ENCODE results near the gene ADRM1. TPM values are rescaled to one million over a fixed set of nuclear protein-coding genes. Genes with fewer than 3 reads are reported as not detected.

Gene ADRM1
- total RNA-seq, 1 donor from 2014 or later = 171 TPM

DNA sequence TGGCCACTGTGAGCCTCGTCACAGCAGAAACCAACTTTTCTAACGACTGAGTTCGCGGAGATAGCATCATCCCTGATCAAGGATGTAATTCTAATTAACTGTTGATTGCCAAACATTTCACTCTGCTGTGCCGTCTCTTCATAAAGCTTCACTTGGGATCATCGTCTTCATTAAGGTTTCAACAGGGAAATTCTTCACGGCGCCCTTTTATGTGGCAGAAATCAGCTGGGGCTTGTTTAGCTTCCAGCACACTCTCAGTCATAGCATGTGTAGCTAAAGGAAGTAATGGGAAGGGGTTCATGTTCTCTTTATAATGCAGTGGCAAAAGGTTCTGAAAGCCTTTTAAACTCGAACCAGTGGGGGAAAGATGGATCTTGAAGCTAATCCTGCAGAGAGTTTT lies 8.9 kb upstream of the ADRM1 start:
- H3K36me3 Mint-ChIP-seq (ENCODE audit: low read depth) = peaks cover 16% of the 10 kb centered on the region
- H3K27ac Mint-ChIP-seq = no peak overlapping the region
- DNase-seq (ENCODE audit: low spot score) = no peak
- H3K4me1 Mint-ChIP-seq (ENCODE audit: low read depth) = no peaks in the 10 kb centered on the region
- no peaks in the 10 kb centered on the region for H3K9me3 Mint-ChIP-seq
- intact Hi-C loops (cut with micrococcal nuclease) = no loop called here
- H3K27me3 Mint-ChIP-seq (ENCODE audit: low read depth) = no peaks in the 10 kb centered on the region
- H3K4me3 Mint-ChIP-seq (ENCODE audit: low read depth) = no peak overlapping the region

DNA sequence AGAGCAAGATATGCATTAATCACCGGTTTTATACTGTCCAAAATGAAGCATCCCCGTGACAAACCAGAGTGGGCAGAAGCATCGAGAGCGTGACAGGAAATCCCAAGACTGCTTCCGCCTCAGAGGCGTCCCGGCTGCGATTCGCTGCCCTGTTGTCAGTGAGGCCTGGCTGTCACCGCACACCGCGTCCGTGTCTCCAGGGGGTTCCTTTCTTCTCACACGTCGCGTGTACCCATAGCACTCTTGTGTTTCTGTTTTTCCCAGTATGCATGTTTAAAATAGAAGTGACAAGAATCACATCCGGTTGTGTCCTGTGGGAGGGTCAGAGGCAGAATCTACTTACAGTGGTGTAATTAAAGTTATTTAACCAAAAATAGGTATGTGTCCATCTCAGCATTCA lies 8.3 kb upstream of the ADRM1 start:
- no peak for DNase-seq (ENCODE audit: low spot score)
- Mint-ChIP-seq H3K4me3 (ENCODE audit: low read depth) (no peak overlapping the region), H3K4me1 (ENCODE audit: low read depth) (no peaks in the 10 kb centered on the region), H3K9me3 (no peaks in the 10 kb centered on the region), H3K27me3 (ENCODE audit: low read depth) (no peaks in the 10 kb centered on the region), H3K36me3 (ENCODE audit: low read depth) (peaks cover 16% of the 10 kb centered on the region), H3K27ac (no peak overlapping the region)
- intact Hi-C loops (cut with micrococcal nuclease) = no loop called here

DNA sequence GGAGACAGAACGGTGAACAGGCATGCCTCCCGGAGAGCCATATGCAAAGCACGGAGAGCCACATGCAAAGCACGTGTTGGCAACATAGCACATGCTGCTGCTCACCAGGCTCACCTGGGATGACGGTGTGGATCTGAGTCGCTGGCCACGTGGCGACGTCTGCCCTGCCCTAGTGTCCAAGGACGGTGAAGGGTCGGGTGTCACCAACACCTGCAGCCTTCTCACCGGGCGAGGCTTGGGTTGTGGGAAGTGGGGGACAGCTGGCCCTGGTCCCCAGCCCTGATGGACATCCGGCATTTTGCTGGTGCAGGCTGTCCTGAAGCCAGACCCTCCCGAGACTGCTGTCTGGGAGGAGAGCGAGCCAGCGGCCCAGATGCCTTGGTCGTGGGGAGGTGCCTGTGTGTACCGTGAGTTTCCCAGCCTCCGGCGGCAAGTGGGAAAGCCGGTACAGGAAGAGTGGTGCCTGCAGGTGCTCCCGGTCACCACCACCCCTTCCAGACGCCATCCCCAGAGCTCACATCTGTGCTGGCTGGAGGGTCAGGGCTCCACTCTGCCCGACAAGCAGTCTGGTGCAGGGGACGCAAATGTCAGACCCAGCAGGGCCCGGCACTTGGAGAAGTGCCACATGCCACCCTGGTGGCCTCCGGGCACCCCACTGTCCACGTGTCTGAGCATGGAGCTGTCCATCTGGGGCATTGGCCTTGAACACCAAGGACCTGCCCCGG lies 5.9 kb upstream of the ADRM1 start:
- DNase-seq (ENCODE audit: low spot score) = no peak
- no peak overlapping the region for H3K4me3 Mint-ChIP-seq (ENCODE audit: low read depth)
- H3K27ac Mint-ChIP-seq = no peak overlapping the region
- intact Hi-C loops (cut with micrococcal nuclease) = no loop called here
- H3K36me3 Mint-ChIP-seq (ENCODE audit: low read depth) = peaks cover 16% of the 10 kb centered on the region
- H3K4me1 Mint-ChIP-seq (ENCODE audit: low read depth) = peaks cover 2% of the 10 kb centered on the region
- no peaks in the 10 kb centered on the region for H3K27me3 Mint-ChIP-seq (ENCODE audit: low read depth)
- no peaks in the 10 kb centered on the region for H3K9me3 Mint-ChIP-seq

DNA sequence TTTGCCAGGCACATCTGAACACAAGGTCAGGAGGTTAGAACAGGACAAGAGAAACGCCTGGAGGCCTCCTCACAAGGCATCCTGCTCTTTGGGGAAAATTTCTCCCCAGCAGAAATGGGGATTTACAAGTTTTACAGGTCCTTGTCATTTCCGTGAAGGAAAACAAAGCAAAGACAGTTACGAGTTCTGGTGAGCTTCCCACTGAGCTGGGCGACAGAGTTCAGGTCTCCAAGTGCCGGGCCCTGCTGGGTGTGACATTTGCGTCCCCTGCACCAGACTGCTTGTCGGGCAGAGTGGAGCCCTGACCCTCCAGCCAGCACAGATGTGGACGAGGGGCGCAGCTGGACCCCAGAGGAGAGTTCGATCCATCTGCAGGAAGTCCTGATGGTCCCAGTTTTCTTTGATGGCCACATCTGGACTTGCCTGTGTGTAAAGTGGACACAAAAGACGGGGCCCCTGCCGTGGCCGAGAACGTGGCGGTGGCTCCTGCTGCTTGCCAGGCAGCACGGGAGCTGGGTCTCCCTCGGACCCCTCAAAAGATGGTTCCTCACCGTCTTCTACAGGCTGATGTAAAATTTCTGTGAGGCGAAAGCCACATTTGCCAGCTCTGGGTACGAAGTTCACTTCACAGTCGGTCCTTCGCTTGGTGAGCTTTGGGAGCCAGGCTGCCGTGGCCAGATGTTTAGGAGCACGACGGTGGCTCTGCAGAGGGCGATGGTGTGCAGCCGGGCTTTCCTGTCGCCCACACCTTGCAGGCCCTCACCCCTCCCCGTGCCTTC lies 5.2 kb upstream of the ADRM1 start:
- intact Hi-C loops (cut with micrococcal nuclease) = no loop called here
- H3K4me1 Mint-ChIP-seq (ENCODE audit: low read depth) = peaks cover 2% of the 10 kb centered on the region
- peaks cover 12% of the 10 kb centered on the region for H3K36me3 Mint-ChIP-seq (ENCODE audit: low read depth)
- no peaks in the 10 kb centered on the region for H3K27me3 Mint-ChIP-seq (ENCODE audit: low read depth)
- H3K9me3 Mint-ChIP-seq = no peaks in the 10 kb centered on the region
- H3K27ac Mint-ChIP-seq = no peak overlapping the region
- DNase-seq (ENCODE audit: low spot score) = no peak
- no peak overlapping the region for H3K4me3 Mint-ChIP-seq (ENCODE audit: low read depth)

DNA sequence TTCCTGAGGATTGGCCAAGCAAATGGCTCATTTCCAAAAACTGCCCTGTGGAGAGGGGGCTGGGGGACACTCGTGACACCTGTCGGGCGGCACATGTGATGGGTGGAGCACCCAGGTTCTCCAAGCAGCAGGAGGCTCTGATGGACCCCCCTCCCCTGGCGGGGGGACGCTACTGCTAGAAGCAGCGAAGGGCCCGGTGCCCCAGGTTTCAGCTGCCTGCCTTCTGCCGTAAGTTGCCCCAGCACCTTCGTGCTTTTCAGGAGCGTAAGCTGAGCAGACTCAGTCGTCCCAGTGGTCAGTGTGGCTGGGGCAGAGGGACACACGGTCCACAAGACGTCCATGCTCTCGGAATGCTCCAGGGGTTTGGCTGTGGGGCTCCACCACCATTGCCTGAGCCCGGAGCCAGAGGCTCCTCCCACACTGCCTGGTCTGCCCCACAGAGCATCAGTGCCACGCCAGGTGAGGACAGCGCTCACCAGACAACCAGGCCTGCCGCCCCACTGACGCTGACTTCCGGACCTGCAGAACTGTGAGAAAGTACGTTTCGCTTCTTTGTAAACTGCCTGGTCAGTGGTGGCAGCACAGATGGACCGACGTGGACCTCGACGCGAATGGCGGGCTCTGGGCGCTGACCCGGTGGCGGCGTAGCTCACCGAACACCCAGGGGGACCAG lies 4.1 kb upstream of the ADRM1 start:
- Mint-ChIP-seq H3K27ac (no peak overlapping the region), H3K36me3 (ENCODE audit: low read depth) (peaks cover 14% of the 10 kb centered on the region), H3K27me3 (ENCODE audit: low read depth) (no peaks in the 10 kb centered on the region), H3K4me3 (ENCODE audit: low read depth) (no peak overlapping the region), H3K4me1 (ENCODE audit: low read depth) (peaks cover 2% of the 10 kb centered on the region), H3K9me3 (no peaks in the 10 kb centered on the region)
- intact Hi-C loops (cut with micrococcal nuclease) = no loop called here
- no peak for DNase-seq (ENCODE audit: low spot score)

DNA sequence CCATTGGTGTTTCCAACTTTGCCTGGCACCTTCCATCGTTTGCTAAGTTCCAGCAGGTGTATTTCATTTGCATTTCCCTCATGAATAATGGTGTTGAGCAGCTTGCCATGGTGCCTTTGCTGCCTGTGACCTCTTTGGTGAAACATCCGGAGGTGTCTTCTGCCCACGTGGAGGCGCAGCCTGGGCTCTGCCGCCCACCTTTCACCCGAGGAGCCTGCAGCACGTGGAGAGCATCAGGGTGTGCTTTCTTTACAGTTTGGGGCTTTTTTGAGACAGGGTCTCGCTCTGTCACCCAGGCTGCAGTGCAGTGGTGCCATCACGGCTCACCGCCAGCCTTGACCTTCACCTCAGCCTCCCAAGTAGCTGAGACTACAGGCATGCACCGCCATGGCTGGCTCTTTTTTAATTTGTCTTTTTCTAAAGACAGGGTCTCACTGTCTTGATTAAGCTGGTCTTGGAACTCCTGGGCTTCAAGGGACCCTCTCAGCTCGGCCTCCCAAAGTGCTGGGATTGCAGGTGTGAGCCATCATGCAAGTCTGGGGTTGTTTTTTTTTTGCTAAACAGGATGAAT lies 3.0 kb upstream of the ADRM1 start:
- intact Hi-C loops (cut with micrococcal nuclease) = loop anchor here (5.0 kb wide), 4 partner anchors 177 to 493 kb away; partner anchors contain the start of genes LSM14B and TAF4

DNA sequence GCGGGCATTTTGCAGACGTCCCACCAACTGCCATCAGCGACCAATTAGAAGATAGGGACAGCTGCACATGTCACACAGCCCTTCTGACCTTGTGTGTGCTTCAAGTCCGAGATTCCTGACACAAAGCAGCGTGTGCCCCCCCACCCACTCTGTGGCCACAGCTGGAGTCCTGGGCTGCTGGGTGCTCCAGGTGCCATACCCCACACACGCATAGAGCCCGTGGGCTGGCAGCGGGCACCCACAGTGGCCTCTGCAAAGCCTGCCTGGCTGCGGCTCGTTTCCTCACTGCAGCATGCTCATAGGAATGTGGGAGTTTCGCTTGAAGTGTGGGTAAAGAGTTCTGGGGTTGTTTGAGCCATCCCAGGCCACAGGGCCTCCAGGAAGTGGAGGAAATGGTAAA lies 2.5 kb upstream of the ADRM1 start:
- Mint-ChIP-seq H3K4me1 (ENCODE audit: low read depth) (peaks cover 10% of the 10 kb centered on the region), H3K4me3 (ENCODE audit: low read depth) (no peak overlapping the region), H3K27me3 (ENCODE audit: low read depth) (no peaks in the 10 kb centered on the region), H3K9me3 (no peaks in the 10 kb centered on the region), H3K36me3 (ENCODE audit: low read depth) (peaks cover 25% of the 10 kb centered on the region), H3K27ac (no peak overlapping the region)
- DNase-seq (ENCODE audit: low spot score) = no peak
- intact Hi-C loops (cut with micrococcal nuclease) = loop anchor here (5.0 kb wide), 4 partner anchors 178 to 492 kb away; partner anchors contain the start of genes LSM14B and TAF4

More for the DNA sequence above, 3.0 kb upstream of the ADRM1 start:
- no peak overlapping the region for H3K4me3 Mint-ChIP-seq (ENCODE audit: low read depth)
- no peak for DNase-seq (ENCODE audit: low spot score)
- H3K36me3 Mint-ChIP-seq (ENCODE audit: low read depth) = peaks cover 24% of the 10 kb centered on the region
- peaks cover 10% of the 10 kb centered on the region for H3K4me1 Mint-ChIP-seq (ENCODE audit: low read depth)
- no peak overlapping the region for H3K27ac Mint-ChIP-seq
- no peaks in the 10 kb centered on the region for H3K9me3 Mint-ChIP-seq
- no peaks in the 10 kb centered on the region for H3K27me3 Mint-ChIP-seq (ENCODE audit: low read depth)

DNA sequence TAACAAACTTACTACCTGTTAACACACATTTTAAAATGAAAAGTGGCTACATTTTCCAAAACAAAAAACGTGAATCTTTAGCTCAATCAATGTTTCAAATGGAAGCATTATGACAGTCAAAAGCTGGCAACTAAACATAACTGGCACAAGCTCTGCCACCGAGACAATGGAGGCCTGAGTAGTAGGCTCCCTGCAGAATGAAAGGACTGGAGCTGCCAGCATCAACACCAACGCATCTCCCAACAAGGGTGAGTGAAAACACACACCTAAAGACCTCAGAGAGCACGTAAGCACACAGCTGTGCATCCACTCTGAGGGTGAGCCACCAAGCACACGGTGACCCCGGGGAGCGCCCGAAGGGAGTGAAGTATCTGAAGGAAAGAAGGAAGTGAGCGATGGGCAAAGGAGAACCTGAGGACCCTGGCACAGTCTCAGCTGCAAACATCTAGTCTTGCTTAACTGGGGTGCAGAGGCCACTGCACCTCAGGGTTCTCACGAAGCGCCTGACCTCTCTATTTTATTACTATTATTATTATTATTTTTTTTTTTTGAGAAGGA lies 1.6 kb upstream of the ADRM1 start:
- Mint-ChIP-seq H3K4me3 (ENCODE audit: low read depth) (peak overlapping the region; percentile 93), H3K36me3 (ENCODE audit: low read depth) (peaks cover 27% of the 10 kb centered on the region), H3K27ac (peak overlapping the region; percentile 66), H3K4me1 (ENCODE audit: low read depth) (peaks cover 13% of the 10 kb centered on the region), H3K9me3 (no peaks in the 10 kb centered on the region), H3K27me3 (ENCODE audit: low read depth) (no peaks in the 10 kb centered on the region)
- no peak for DNase-seq (ENCODE audit: low spot score)
- intact Hi-C loops (cut with micrococcal nuclease) = loop anchor here (5.0 kb wide), 4 partner anchors 179 to 491 kb away; partner anchors contain the start of genes LSM14B and TAF4

DNA sequence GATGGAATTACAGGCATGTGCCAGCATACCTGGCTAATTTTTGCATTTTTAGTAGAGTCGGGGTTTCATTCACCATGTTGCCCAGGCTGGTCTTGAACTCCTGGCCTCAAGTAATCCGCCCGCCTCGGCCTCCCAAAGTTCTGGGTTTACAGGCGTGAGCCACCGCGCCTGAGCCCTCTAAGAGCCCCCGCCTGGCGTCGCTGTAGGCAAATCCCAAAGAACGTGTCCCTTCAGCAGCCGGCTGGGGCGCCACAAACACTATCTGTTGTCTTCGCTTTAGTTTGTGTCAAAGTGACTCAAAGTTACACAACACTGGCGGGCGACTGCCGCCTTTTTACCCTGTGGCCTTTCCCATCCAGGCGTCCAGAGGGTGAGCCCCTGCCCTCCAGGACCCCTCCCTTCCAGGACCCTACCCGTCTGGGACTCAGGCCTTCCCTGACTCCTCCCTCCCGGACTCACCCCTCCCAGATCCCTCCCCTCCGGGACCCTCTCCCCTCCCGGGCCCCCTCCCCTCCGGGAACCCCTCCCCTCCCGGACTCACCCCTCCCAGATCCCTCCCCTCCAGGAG lies 940 bp upstream of the ADRM1 start:
- DNase-seq (ENCODE audit: low spot score) = peak; percentile 86
- Mint-ChIP-seq H3K27ac (peak overlapping the region; percentile 99), H3K4me1 (ENCODE audit: low read depth) (peaks cover 13% of the 10 kb centered on the region), H3K4me3 (ENCODE audit: low read depth) (peak overlapping the region; percentile 93), H3K27me3 (ENCODE audit: low read depth) (no peaks in the 10 kb centered on the region), H3K36me3 (ENCODE audit: low read depth) (peaks cover 28% of the 10 kb centered on the region), H3K9me3 (no peaks in the 10 kb centered on the region)
- intact Hi-C loops (cut with micrococcal nuclease) = loop anchor here (1.0 to 5.0 kb wide), 10 partner anchors 64 to 490 kb away; partner anchors contain the start of genes LSM14B, OSBPL2, PSMA7 and SS18L1

DNA sequence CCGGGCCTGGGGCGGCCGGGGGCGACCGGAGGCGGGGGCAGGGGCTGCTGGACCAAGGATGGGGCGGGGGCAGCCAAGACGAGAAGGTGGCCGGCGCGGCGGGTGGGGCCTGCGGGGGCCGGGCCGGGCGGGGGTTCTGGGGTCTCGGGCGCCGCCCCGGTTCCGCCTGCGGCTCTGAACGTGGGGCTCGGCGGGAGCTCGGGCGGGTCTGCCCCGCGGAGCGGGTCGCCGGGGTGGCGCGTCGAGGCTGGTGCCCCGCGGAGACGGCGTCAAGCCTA lies 204 bp downstream of the ADRM1 start:
- Mint-ChIP-seq H3K36me3 (ENCODE audit: low read depth) (peaks cover 31% of the 10 kb centered on the region), H3K4me3 (ENCODE audit: low read depth) (peak overlapping the region; percentile 93), H3K27ac (peak overlapping the region; percentile 99), H3K27me3 (ENCODE audit: low read depth) (no peaks in the 10 kb centered on the region), H3K4me1 (ENCODE audit: low read depth) (peaks cover 13% of the 10 kb centered on the region), H3K9me3 (no peaks in the 10 kb centered on the region)
- no peak for DNase-seq (ENCODE audit: low spot score)
- intact Hi-C loops (cut with micrococcal nuclease) = loop anchor here (2.0 to 5.0 kb wide), 6 partner anchors 181 to 489 kb away; partner anchors contain the start of genes LSM14B and TAF4

DNA sequence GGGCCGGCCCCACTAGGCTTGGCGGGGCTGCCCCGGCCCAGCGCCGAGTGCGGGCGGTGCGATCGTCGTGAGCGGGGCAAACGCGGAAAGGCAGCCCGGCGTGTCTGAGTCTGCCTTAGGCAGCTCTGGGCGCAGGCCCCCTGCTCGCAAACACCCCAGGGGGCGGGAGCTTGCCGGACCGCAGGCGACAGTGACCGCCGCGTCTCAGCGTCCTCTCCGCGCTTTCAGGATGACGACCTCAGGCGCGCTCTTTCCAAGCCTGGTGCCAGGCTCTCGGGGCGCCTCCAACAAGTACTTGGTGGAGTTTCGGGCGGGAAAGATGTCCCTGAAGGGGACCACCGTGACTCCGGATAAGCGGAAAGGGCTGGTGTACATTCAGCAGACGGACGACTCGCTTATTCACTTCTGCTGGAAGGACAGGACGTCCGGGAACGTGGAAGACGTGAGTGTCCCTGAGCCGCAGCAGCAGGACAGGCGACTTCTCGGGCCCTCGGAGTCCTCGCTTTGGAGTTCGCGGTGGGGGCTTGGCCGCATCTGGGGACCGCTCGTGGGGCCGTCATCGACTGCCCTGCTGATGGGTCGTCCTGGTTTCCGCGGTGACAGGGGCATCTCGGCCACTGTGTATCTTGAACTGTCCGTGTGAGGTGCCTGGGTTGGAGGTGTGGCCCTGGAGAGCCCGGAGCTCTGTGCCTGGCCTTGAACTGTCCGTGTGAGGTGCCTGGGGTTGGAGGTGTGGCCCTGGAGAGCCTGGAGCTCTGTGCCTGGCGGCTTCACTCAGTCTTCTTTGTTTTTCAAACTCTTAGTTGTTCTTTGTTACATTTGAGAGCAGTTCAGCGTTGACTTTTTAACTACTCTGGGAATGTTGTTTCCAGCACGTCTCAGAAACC lies 786 bp downstream of the ADRM1 start:
- intact Hi-C loops (cut with micrococcal nuclease) = loop anchor here (2.0 to 5.0 kb wide), 6 partner anchors 181 to 489 kb away; partner anchors contain the start of genes LSM14B and TAF4
- H3K36me3 Mint-ChIP-seq (ENCODE audit: low read depth) = peaks cover 32% of the 10 kb centered on the region
- peak overlapping the region; percentile 90 for H3K4me3 Mint-ChIP-seq (ENCODE audit: low read depth)
- peaks cover 13% of the 10 kb centered on the region for H3K4me1 Mint-ChIP-seq (ENCODE audit: low read depth)
- H3K27me3 Mint-ChIP-seq (ENCODE audit: low read depth) = no peaks in the 10 kb centered on the region
- DNase-seq (ENCODE audit: low spot score) = no peak
- no peaks in the 10 kb centered on the region for H3K9me3 Mint-ChIP-seq
- H3K27ac Mint-ChIP-seq = peak overlapping the region; percentile 68
